ENCODE measurements around the gene CRTC1. TPM values are rescaled to one million over a fixed set of nuclear protein-coding genes. Genes with fewer than 3 reads are reported as not detected.

The CRTC1 gene
- total and polyA plus RNA-seq, 9 of the 15 experiments (the other 6 are each of a cell fraction or from before 2014, with no cell fraction given), result 0.25 to 3.8 (median 1.2) TPM; not detected in 2

GRCh38 chr19:18770663-18771327 is 87.3 kb downstream of the CRTC1 start (continued):
- TF ChIP-seq SNAPC5 (CRISPR knock-in tag; IDR thresholded peaks at IDR 0.05), result no peak
- TF ChIP-seq E2F8 (IDR thresholded peaks at IDR 0.05; ENCODE audit: low read depth, partially characterized antibody), result no peak
- TF ChIP-seq ETS1 (conservative IDR thresholded peaks at IDR 0.05; ENCODE audit: control insufficient read depth, low read depth, low read length), result no peak
- peak; percentile 23; the same call in 1 of the 2 replicates for TF ChIP-seq TEAD4 (IDR thresholded peaks at IDR 0.05; ENCODE audit: low read length)
- TF ChIP-seq TEAD4 (CRISPR knock-in tag; IDR thresholded peaks at IDR 0.05; ENCODE audit: borderline replicate concordance), result no peak
- peak; percentile 99 for TF ChIP-seq EGR1 (conservative IDR thresholded peaks at IDR 0.05)
- no peak for TF ChIP-seq RBBP5 (IDR thresholded peaks at IDR 0.05; ENCODE audit: borderline replicate concordance, insufficient read depth, low read length, poor library complexity, severe bottlenecking)
- TF ChIP-seq TRIM24 (IDR thresholded peaks at IDR 0.05), result peak in 1 of 2 experiments; percentile 37; a peak in 2 of 4 replicates
- no peak for TF ChIP-seq MAFK (IDR thresholded peaks at IDR 0.05; ENCODE audit: low read length)
- TF ChIP-seq ZNF592 (IDR thresholded peaks at IDR 0.05), result no peak
- no peak for TF ChIP-seq ARID3B (CRISPR knock-in tag; IDR thresholded peaks at IDR 0.05; ENCODE audit: borderline replicate concordance)
- TF ChIP-seq ZBTB8A (IDR thresholded peaks at IDR 0.05; ENCODE audit: partially characterized antibody), result no peak
- TF ChIP-seq STAT5A (IDR thresholded peaks at IDR 0.05; ENCODE audit: borderline replicate concordance, low read length), result peak; percentile 25; the same call in 1 of the 2 replicates
- TF ChIP-seq IRF1 (CRISPR knock-in tag; IDR thresholded peaks at IDR 0.05; ENCODE audit: borderline replicate concordance), result no peak

Measured in K562 (cell line).